K562 (cell line): Measurements from ENCODE around the gene CD151. TPM values are rescaled to one million over a fixed set of nuclear protein-coding genes. Genes with fewer than 3 reads are reported as not detected.

Experiments used
- CBFA2T2 ChIP-seq: fragments of 450-650 bp; conservative IDR thresholded peaks from 2 replicates; pipeline ENCODE4 v1.6.1; 2017; ENCODE audit warnings: mild to moderate bottlenecking
- CC2D1A ChIP-seq: fragments of 450-650 bp; IDR thresholded peaks from 2 replicates; pipeline ENCODE4 v1.6.1; 2017; ENCODE audit warnings: mild to moderate bottlenecking
- GATAD2B ChIP-seq: fragments of 450-650 bp; IDR thresholded peaks from 2 replicates; pipeline ENCODE4 v1.6.1; 2017; ENCODE audit warnings: mild to moderate bottlenecking, borderline replicate concordance
- NR2C1 ChIP-seq, 2 experiments: fragments of 450-650 bp; IDR thresholded peaks; 2 replicates each; pipeline ENCODE4 v1.6.1; 2017; ENCODE audit warnings: mild to moderate bottlenecking in 2 of 2, antibody characterized with exemption in 1 of 2, inconsistent platforms in 1 of 2, missing compliant biosample characterization in 1 of 2, missing genetic modification characterization in 1 of 2
- RCOR1 ChIP-seq, 2 experiments: IDR thresholded peaks; 2 replicates each; pipeline ENCODE4 v1.6.1; 2012; ENCODE audit warnings: low read depth in 2 of 2, low read length in 2 of 2, borderline replicate concordance in 1 of 2, improper control_type of control experiment in 1 of 2
- SMAD4 ChIP-seq: fragments of 250-450 bp; sonication (Bioruptor Pico); conservative IDR thresholded peaks from 2 replicates; pipeline ENCODE4 v1.8.0; 2021; ENCODE audit warnings: inconsistent platforms, mild to moderate bottlenecking, moderate library complexity
- SP2 ChIP-seq: IDR thresholded peaks from 2 replicates; pipeline ENCODE4 v1.6.1; 2011; ENCODE audit warnings: mild to moderate bottlenecking, low read depth, low read length, moderate library complexity; ENCODE audit not compliant: poor library complexity, severe bottlenecking; ENCODE audit errors: extremely low read depth
- TAF1 ChIP-seq: IDR thresholded peaks from 2 replicates; pipeline ENCODE4 v1.6.1; 2011; ENCODE audit warnings: mild to moderate bottlenecking, low read length, moderate library complexity; ENCODE audit not compliant: insufficient read depth, control insufficient read depth, severe bottlenecking; ENCODE audit errors: extremely low read depth
- TRIM24 ChIP-seq, 2 experiments: fragments of 450-650 bp; IDR thresholded peaks; 2 replicates each; pipeline ENCODE4 v1.6.1; 2016
- WHSC1 ChIP-seq: IDR thresholded peaks from one replicate; pipeline ENCODE4 v1.6.1; 2012; ENCODE audit warnings: low read length, control low read depth, inconsistent platforms
- ZBTB34 ChIP-seq: fragments of 250-450 bp; sonication (Bioruptor Pico); IDR thresholded peaks from 2 replicates; pipeline ENCODE4 v1.8.0; 2021; ENCODE audit warnings: mild to moderate bottlenecking, moderate library complexity
- ZEB2 ChIP-seq: fragments of 450-650 bp; IDR thresholded peaks from 2 replicates; pipeline ENCODE4 v1.6.1; 2016
- ZNF140 ChIP-seq: fragments of 250-450 bp; sonication (Bioruptor Pico); IDR thresholded peaks from 2 replicates; pipeline ENCODE4 v1.8.0; 2021; ENCODE audit warnings: moderate library complexity, mild to moderate bottlenecking, inconsistent platforms
- ZNF143 ChIP-seq: sonication (generic); formaldehyde crosslinking; IDR thresholded peaks from 2 replicates; pipeline ENCODE4 v1.9.0; 2022; ENCODE audit warnings: mild to moderate bottlenecking, missing genetic modification reagents
- polyA plus RNA-seq, 8 experiments: library from polyadenylated mRNA; depleted of rRNA in 4 of 8; stranded (reverse) in 5 of 8; unstranded in 3 of 8; fragments of >200 nt; fragmentation: Nextera tagmentation in 2 of 8; fragmentation: Illumina TruSeq in 1 of 8; extraction: Ambion mirVana in 2 of 8; extraction: Trizol in 1 of 8; gene quantifications; 2 replicates each; pipeline versions ENCODE4 v1.2.1 to v1.2.3, GENCODE V29; 2011 to 2014; ENCODE audit warnings: inconsistent platforms in 1 of 8, missing spikeins in 1 of 8
- total RNA-seq, 7 experiments: library from RNA; depleted of rRNA in 6 of 7; stranded (reverse); fragments of >200 nt in 6 of 7; fragmentation: Illumina TruSeq in 2 of 7; extraction: Trizol in 2 of 7; gene quantifications; 2 replicates each; pipeline versions ENCODE4 v1.2.1 to v1.2.3, GENCODE V29; 2011 to 2021; ENCODE audit warnings: low replicate concordance in 1 of 7
- TF ChIP-seq, protein P1 (sequence below), 2 experiments: fragments of 450-650 bp; formaldehyde crosslinking in 1 of 2; IDR thresholded peaks; 2 replicates each; pipeline versions ENCODE4 v1.4.0 to v1.6.1; 2014 to 2020; ENCODE audit warnings: mild to moderate bottlenecking in 2 of 2, borderline replicate concordance in 1 of 2, low read depth in 1 of 2

CD151 gene
- total and polyA plus RNA-seq, 9 of the 15 experiments (the other 6 are each of a cell fraction or from before 2014, with no cell fraction given): 2.3 to 187 (median 140) TPM

- peak in 1 of 2 experiments; percentile 68; a peak in 2 of 4 replicates for TF ChIP-seq RCOR1 (IDR thresholded peaks at IDR 0.05; ENCODE audit: borderline replicate concordance in 1 of 2, low read depth in 2 of 2, low read length in 2 of 2)
- TF ChIP-seq, protein P1, sequence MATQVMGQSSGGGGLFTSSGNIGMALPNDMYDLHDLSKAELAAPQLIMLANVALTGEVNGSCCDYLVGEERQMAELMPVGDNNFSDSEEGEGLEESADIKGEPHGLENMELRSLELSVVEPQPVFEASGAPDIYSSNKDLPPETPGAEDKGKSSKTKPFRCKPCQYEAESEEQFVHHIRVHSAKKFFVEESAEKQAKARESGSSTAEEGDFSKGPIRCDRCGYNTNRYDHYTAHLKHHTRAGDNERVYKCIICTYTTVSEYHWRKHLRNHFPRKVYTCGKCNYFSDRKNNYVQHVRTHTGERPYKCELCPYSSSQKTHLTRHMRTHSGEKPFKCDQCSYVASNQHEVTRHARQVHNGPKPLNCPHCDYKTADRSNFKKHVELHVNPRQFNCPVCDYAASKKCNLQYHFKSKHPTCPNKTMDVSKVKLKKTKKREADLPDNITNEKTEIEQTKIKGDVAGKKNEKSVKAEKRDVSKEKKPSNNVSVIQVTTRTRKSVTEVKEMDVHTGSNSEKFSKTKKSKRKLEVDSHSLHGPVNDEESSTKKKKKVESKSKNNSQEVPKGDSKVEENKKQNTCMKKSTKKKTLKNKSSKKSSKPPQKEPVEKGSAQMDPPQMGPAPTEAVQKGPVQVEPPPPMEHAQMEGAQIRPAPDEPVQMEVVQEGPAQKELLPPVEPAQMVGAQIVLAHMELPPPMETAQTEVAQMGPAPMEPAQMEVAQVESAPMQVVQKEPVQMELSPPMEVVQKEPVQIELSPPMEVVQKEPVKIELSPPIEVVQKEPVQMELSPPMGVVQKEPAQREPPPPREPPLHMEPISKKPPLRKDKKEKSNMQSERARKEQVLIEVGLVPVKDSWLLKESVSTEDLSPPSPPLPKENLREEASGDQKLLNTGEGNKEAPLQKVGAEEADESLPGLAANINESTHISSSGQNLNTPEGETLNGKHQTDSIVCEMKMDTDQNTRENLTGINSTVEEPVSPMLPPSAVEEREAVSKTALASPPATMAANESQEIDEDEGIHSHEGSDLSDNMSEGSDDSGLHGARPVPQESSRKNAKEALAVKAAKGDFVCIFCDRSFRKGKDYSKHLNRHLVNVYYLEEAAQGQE (IDR thresholded peaks at IDR 0.05; ENCODE audit: borderline replicate concordance): peak; percentile 83
- TF ChIP-seq, protein P1 (CRISPR knock-in tag; IDR thresholded peaks at IDR 0.05; ENCODE audit: low read depth): no peak
- 0 out of 2 replicates have a peak, but pooled peaks have one; percentile 50 for TF ChIP-seq SMAD4 (CRISPR knock-in tag)
- TF ChIP-seq WHSC1: no peak
- TF ChIP-seq TRIM24 (IDR thresholded peaks at IDR 0.05): no peak
- TF ChIP-seq TAF1: peak; percentile 50
- no peak for TF ChIP-seq CBFA2T2
- TF ChIP-seq ZBTB34 (CRISPR knock-in tag): no peak
- no peak for TF ChIP-seq ZNF143
- TF ChIP-seq CC2D1A: no peak
- TF ChIP-seq NR2C1 (IDR thresholded peaks at IDR 0.05): no peak
- no peak for TF ChIP-seq NR2C1 (tag; IDR thresholded peaks at IDR 0.05)
- peak; percentile 58; the same call in 1 of the 2 replicates for TF ChIP-seq ZEB2
- no peak for TF ChIP-seq SP2
- TF ChIP-seq GATAD2B: no peak
- TF ChIP-seq ZNF140 (CRISPR knock-in tag): no peak
- TF ChIP-seq, all 486 proteins: peak for 34
These were observed 24.1 kb upstream of the CD151 start (continued) for GRCh38 chr11:808427-809286.
